ENCODE measurements around the gene ABR. TPM values are rescaled to one million over a fixed set of nuclear protein-coding genes. Genes with fewer than 3 reads are reported as not detected.

The ABR gene
- total and polyA plus RNA-seq, 2 of the 8 experiments (the other 6 are each of a cell fraction or from before 2014, with no cell fraction given), result 44.8 to 47.2 TPM

GRCh38 chr17:1107083-1107776 is 72.6 kb downstream of the ABR start:
- H4K5ac ChIP-seq (ENCODE audit: insufficient read length, low read depth, low read length), result no peak overlapping the region
- no peak overlapping the region for H3K56ac ChIP-seq (replicated peaks; ENCODE audit: insufficient read length, low read depth, low read length)
- peaks cover 0 to 10% (median 7%) of the 10 kb centered on the region in 4 experiments; a peak in 5 of 7 replicates for H3K27me3 ChIP-seq (replicated peaks in 1 of 4; ENCODE audit: control insufficient read depth in 3 of 4, extremely low read depth in 1 of 4, insufficient read depth in 3 of 4, low read length in 3 of 4)
- FAIRE-seq, result no peak
- no peak overlapping the region for H3K4me3 ChIP-seq (ENCODE audit: extremely low read depth in 1 of 4, insufficient read depth in 2 of 4, low read depth in 3 of 4, low read length in 4 of 4)
- no peak overlapping the region for H4K8ac ChIP-seq (ENCODE audit: extremely low read depth, insufficient read depth, low read length)
- no peak overlapping the region for H2BK15ac ChIP-seq (ENCODE audit: low read length)
- no peak overlapping the region; a peak in 1 of 4 replicates for H3K4me2 ChIP-seq (ENCODE audit: insufficient read depth in 1 of 2, low read depth in 2 of 2, low read length in 2 of 2)
- no peak overlapping the region for H2BK20ac ChIP-seq (ENCODE audit: low read length)
- H2BK5ac ChIP-seq (ENCODE audit: low read depth, low read length), result no peak overlapping the region
- TF ChIP-seq CHD1 (IDR thresholded peaks at IDR 0.05; ENCODE audit: low read depth, low read length) (no peak), TEAD4 (IDR thresholded peaks at IDR 0.05; ENCODE audit: low read depth, low read length) (no peak), JUND (IDR thresholded peaks at IDR 0.05; ENCODE audit: low read length) (no peak), CTBP2 (IDR thresholded peaks at IDR 0.05; ENCODE audit: borderline replicate concordance, insufficient read depth, insufficient read length, low read length) (no peak), CREB1 (IDR thresholded peaks at IDR 0.05) (no peak), TAF1 (IDR thresholded peaks at IDR 0.05; ENCODE audit: low read depth, low read length) (no peak), SIX5 (IDR thresholded peaks at IDR 0.05; ENCODE audit: low read depth, low read length) (no peak)
- H3K9ac ChIP-seq (replicated peaks in 1 of 4; ENCODE audit: extremely low read depth in 1 of 4, low read depth in 3 of 4, low read length in 3 of 4), result no peak overlapping the region
- H2AK5ac ChIP-seq (ENCODE audit: low read depth, low read length), result no peak overlapping the region
- H3K79me1 ChIP-seq (ENCODE audit: low read depth, low read length), result peaks cover 8% of the 10 kb centered on the region; the same call in 1 of the 2 replicates
- H2AFZ ChIP-seq (ENCODE audit: low read length), result no peak overlapping the region
- no peaks in the 10 kb centered on the region for H3K36me3 ChIP-seq (ENCODE audit: control insufficient read depth in 2 of 4, insufficient read depth in 4 of 4, low read length in 3 of 4)
- H2BK12ac ChIP-seq (ENCODE audit: low read depth, low read length), result no peak overlapping the region
- no peak overlapping the region for H4K91ac ChIP-seq (replicated peaks; ENCODE audit: insufficient read length, low read length)
- no peak overlapping the region for H3K4ac ChIP-seq (replicated peaks; ENCODE audit: insufficient read length, low read depth, low read length)
- ChIA-PET CTCF (ENCODE audit: partially characterized antibody) (interaction anchor here (1.2 to 2.4 kb wide), 5 partner anchors 12 to 80 kb away, joined by 3 to 10 read pairs (median 5); no protein-coding TSS in a partner anchor), POLR2A (ENCODE audit: partially characterized antibody) (no interaction called here)
- no peak overlapping the region for H2BK120ac ChIP-seq (replicated peaks; ENCODE audit: low read depth, low read length)
- H3K9me3 ChIP-seq (ENCODE audit: insufficient read depth in 2 of 2, low read depth in 1 of 2, low read length in 1 of 2), result no peaks in the 10 kb centered on the region
- H3K4me1 ChIP-seq (replicated peaks in 1 of 4; ENCODE audit: control insufficient read depth in 3 of 4, insufficient read depth in 4 of 4, low read length in 3 of 4), result peaks cover 0 to 26% (median 20%) of the 10 kb centered on the region in 4 experiments; a peak in 5 of 7 replicates
- DNase-seq (ENCODE audit: low read depth in 1 of 2, low spot score in 2 of 2), result no peak
- peaks cover 4 to 9% of the 10 kb centered on the region in 2 experiments for H4K20me1 ChIP-seq (replicated peaks in 1 of 2; ENCODE audit: control insufficient read depth in 1 of 2, insufficient read depth in 2 of 2, low read length in 2 of 2)
- H3K79me2 ChIP-seq (ENCODE audit: control insufficient read depth in 1 of 2, insufficient read depth in 2 of 2, low read length in 2 of 2), result no peaks in the 10 kb centered on the region
- H3K14ac ChIP-seq (ENCODE audit: insufficient read length), result no peak overlapping the region
- 85% methylated on average over 20 of the region's 20 CpGs; no CpG with 5 or more reads in 1 of the 2 experiments for WGBS, 2 experiments (ENCODE audit: extremely low coverage in 1 of 2, insufficient coverage in 1 of 2, insufficient read length in 1 of 2, insufficient replicate concordance in 2 of 2, low coverage in 1 of 2, low lambda C conversion rate in 2 of 2, missing lambda C conversion rate in 1 of 2)
- no peak overlapping the region for H3K23ac ChIP-seq (ENCODE audit: insufficient read length)
- no peak overlapping the region for H3K18ac ChIP-seq (ENCODE audit: extremely low read depth, low read length)
- H3K27ac ChIP-seq (ENCODE audit: low read depth, low read length), result no peak overlapping the region
- peaks cover 12% of the 10 kb centered on the region; the same call in 1 of the 2 replicates for H3K23me2 ChIP-seq (ENCODE audit: low read depth, low read length)
